ENCODE data around the gene CTDNEP1. TPM values are rescaled to one million over a fixed set of nuclear protein-coding genes. Genes with fewer than 3 reads are reported as not detected.

CTDNEP1 gene
- total RNA-seq (100 to 1,000 TPM in 5 of 9 donors, 10 to 100 TPM in 4; 30.3 to 144 (median 125) TPM), polyA plus RNA-seq (100 to 1,000 TPM in 1 of 3 donors, 10 to 100 TPM in 2; 67.9 to 177 (median 84.4) TPM)
- long read RNA-seq, donor 1, transcript CTDNEP1-210 (8 exons, 1,708 nt): major isoform, 13 of 24 reads
- long read RNA-seq, donor 1, partial matches to known transcripts: 10 of 24 reads
- long read RNA-seq, donor 1, other reads (novel, unspliced or antisense): 0 of 24 reads
- long read RNA-seq, donor 2, transcript CTDNEP1-210 (8 exons, 1,708 nt): major isoform, 17 of 29 reads
- long read RNA-seq, donor 2, partial matches to known transcripts: 12 of 29 reads
- long read RNA-seq, donor 2, other reads (novel, unspliced or antisense): 0 of 29 reads
- long read RNA-seq, donor 3, transcript CTDNEP1-210 (8 exons, 1,708 nt): major isoform, 16 of 24 reads
- long read RNA-seq, donor 3, partial matches to known transcripts: 7 of 24 reads
- long read RNA-seq, donor 3, other reads (novel, unspliced or antisense): 0 of 24 reads
- long read RNA-seq, donor 4, partial matches to known transcripts: 3 of 7 reads
- long read RNA-seq, donor 4, other reads (novel, unspliced or antisense): 2 of 7 reads
- long read RNA-seq, donor 5, transcript CTDNEP1-210 (8 exons, 1,708 nt): major isoform, 69 of 77 reads
- long read RNA-seq, donor 5, partial matches to known transcripts: 1 of 77 reads
- long read RNA-seq, donor 5, other reads (novel, unspliced or antisense): 6 of 77 reads
- long read RNA-seq, donor 6, partial matches to known transcripts: 4 of 9 reads
- long read RNA-seq, donor 6, other reads (novel, unspliced or antisense): 4 of 9 reads
- long read RNA-seq, donor 7, transcript CTDNEP1-210 (8 exons, 1,708 nt): major isoform, 9 of 13 reads
- long read RNA-seq, donor 7, partial matches to known transcripts: 0 of 13 reads
- long read RNA-seq, donor 7, other reads (novel, unspliced or antisense): 0 of 13 reads
- long read RNA-seq, donor 8, transcript CTDNEP1-210 (8 exons, 1,708 nt): major isoform, 27 of 29 reads
- long read RNA-seq, donor 8, partial matches to known transcripts: 0 of 29 reads
- long read RNA-seq, donor 8, other reads (novel, unspliced or antisense): 0 of 29 reads
- long read RNA-seq, donor 9, transcript CTDNEP1-210 (8 exons, 1,708 nt): major isoform, 16 of 16 reads
- long read RNA-seq, donor 9, partial matches to known transcripts: 0 of 16 reads
- long read RNA-seq, donor 9, other reads (novel, unspliced or antisense): 0 of 16 reads
- long read RNA-seq, donor 10, transcript CTDNEP1-210 (8 exons, 1,708 nt): major isoform, 15 of 17 reads
- long read RNA-seq, donor 10, partial matches to known transcripts: 0 of 17 reads
- long read RNA-seq, donor 10, other reads (novel, unspliced or antisense): 0 of 17 reads

DNA sequence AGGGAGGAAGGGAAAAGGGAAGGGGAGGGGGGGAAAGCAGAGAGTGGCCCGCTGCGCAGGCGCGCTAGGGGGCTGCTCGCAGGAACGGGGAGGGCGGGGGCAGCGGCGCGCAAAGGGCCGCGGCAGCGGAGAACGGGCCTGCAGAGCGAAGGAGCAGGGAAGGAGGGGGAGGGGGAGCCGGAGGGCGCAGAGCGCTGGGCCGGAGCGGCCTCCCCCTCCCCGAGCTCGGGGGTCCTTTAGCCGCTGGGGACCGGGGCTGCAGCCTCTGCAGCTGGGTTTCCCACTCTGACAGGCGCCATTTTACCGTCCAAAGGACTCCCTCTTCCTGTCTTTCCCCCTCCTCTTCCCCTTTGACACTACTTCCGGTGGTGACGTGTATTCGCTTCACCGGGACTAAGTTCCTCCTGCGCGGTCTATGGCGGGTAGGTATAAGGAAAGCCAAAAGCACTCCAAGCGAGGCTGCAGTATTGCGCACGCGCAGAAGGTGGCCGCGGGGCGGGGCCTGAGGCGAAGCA is at the start of gene CTDNEP1:
TSS of gene CTDNEP1 (minus strand) at position 74 of the 515 bp plus-strand sequence. CDS start 438 bp downstream, outside the sequence.
- TF ChIP-seq POLR2A (IDR thresholded peaks at IDR 0.05) (peak in 1 of 2 donors; percentile 75), CTCF (IDR thresholded peaks at IDR 0.05) (no peak)
- Histone ChIP-seq H3K4me1 (replicated peaks in 1 of 2) (peaks cover 31 to 39% of the 10 kb centered on the region in 2 donors), H3K36me3 (replicated peaks in 1 of 2) (peaks cover 0 to 34% of the 10 kb centered on the region in 2 donors), H3K27ac (peak within 1 kb of the TSS; percentile 93 to 100 (median 99)), H3K4me3 (peak within 1 kb of the TSS; percentile 87 to 92 (median 90)), H3K27me3 (no peaks in the 10 kb centered on the region), H3K9me3 (replicated peaks in 1 of 3) (no peaks in the 10 kb centered on the region)
- intact Hi-C loops (cut with DNase I): no loop called here
- peak; percentile 98 to 100 (median 99) for DNase-seq
- 0 to 3% (median 1%) methylated on average over 14 to 38 of the region's 41 CpGs for WGBS, 4 donors

DNA sequence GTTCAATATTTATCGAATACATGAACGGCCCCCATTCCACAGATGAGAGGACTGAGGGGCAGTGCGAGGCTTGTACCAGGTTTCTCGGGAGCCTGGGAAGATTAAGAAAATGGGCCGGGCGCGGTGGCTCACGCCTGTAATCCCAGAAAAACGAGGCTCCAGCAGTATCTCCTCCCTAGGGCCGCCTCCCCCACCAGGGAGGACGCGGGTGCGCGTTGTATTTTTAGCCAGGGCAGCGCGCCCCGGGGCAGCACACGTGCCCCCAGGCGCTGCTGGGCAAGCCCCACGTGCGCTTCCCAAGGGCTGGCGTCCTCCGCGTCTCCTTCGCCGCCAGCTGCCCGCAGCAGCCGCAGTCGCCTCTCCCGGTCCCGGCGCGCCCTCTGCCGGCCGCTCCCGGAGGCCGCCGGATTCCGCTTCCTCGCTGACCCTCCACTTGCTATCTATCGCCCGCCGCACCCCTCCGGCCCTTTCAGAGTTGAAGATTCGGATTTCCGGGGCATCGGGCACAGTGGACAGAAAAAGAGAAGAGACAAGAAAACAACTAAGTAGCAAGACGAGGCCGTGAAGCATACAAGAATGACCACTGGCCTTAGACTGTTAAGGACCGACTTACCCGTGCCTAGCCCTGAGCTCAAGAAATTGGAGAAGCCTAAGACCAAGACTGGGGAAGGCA is 44.8 kb upstream of the CTDNEP1 start:
- 3 to 14% (median 3%) methylated on average over 23 to 51 of the region's 51 CpGs for WGBS, 4 donors
- Histone ChIP-seq H3K9me3 (replicated peaks in 1 of 3) (no peaks in the 10 kb centered on the region), H3K4me3 (no peak overlapping the region), H3K27ac (no peak overlapping the region), H3K36me3 (replicated peaks in 1 of 2) (no peaks in the 10 kb centered on the region), H3K27me3 (peaks cover 10% of the 10 kb centered on the region), H3K4me1 (replicated peaks in 1 of 2) (peaks cover 12 to 28% of the 10 kb centered on the region in 2 donors)
- peak; percentile 84 to 89 (median 87) for DNase-seq
- TF ChIP-seq CTCF (IDR thresholded peaks at IDR 0.05) (peak; percentile 71 to 98 (median 90)), POLR2A (IDR thresholded peaks at IDR 0.05) (peak in 1 of 2 donors; percentile 9)
- intact Hi-C loops (cut with DNase I): loop anchor here in 1 of 2 donors (2.0 to 10.0 kb wide), 2 partner anchors 16 to 242 kb away; partner anchors contain the start of gene SLC2A4

DNA sequence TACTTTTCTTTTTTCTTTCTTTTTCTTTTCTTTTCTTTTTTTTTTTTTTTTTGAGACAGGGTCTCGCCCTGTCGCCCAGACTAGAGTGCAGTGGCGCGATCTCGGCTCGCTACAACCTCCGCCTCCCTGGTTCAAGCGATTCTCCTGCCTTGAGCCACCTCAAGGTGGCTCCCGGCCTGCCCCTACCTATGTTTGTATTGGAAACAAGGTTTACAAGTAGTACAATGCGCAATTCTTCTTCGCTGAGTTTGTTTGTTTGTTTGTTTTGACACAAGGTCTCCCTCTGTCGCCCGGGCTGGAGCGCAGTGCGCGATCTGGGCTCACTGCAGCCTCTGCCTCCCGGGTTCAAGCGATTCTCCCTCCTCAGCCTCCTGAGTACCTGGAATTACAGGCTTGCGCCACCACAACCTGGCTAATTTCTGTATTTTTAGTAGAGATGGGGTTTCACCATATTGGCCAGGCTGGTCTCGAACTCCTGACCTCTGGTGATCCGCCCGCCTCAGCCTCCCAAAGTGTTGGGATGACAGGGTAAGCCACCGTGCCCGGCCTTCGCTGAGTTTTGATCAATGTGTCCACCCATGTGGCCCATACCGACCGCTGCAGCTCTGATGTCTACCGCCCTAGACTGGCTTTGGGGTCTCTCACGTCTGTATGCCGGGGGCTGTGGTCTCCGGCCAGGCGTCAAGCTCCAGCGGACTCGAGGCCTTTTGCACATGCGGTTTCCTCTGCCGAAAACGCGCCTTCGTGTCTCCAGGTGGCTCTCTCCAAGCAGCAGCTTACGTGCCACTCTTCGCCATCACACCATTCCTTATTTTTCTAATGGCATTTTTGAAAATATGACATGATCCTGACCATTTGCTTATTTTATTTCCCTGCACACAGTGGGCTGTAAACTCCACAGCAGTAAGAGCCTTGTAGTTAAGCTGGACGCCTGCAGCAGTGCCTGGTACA is 44.0 kb upstream of the CTDNEP1 start:
- TF ChIP-seq POLR2A (IDR thresholded peaks at IDR 0.05) (no peak), CTCF (IDR thresholded peaks at IDR 0.05) (no peak)
- no peak overlapping the region for H3K27ac ChIP-seq
- intact Hi-C loops (cut with DNase I): loop anchor here in 1 of 2 donors (2.0 to 10.0 kb wide), 2 partner anchors 15 to 241 kb away; partner anchors contain the start of gene SLC2A4
- peak overlapping the region in 1 of 4 donors; percentile 28 for H3K4me3 ChIP-seq
- H3K36me3 ChIP-seq (replicated peaks in 1 of 2): no peaks in the 10 kb centered on the region
- 67 to 74% (median 71%) methylated on average over 41 to 42 of the region's 42 CpGs for WGBS, 4 donors
- peak in 1 of 7 donors; percentile 33 for DNase-seq
- H3K9me3 ChIP-seq (replicated peaks in 1 of 3): no peaks in the 10 kb centered on the region
- peaks cover 10% of the 10 kb centered on the region for H3K27me3 ChIP-seq
- H3K4me1 ChIP-seq (replicated peaks in 1 of 2): peaks cover 12 to 28% of the 10 kb centered on the region in 2 donors
